CD4-positive, alpha-beta T cell treated with Interleukin-17A for 1 hour (primary cell): ENCODE data around the gene EVI5L.

Experiments
- DNase-seq: peaks from one replicate; pipeline ENCODE4 v3.0.0-alpha.2; 2020

Gene EVI5L

GRCh38 chr19:7861619-7862412 lies 31.8 kb downstream of the EVI5L start:
- no peak for DNase-seq

- DNase-seq = peak; percentile 81
Observed at GRCh38 chr19:7862413-7862951, 32.5 kb downstream of the EVI5L start.

- peak; percentile 7 for DNase-seq
Observed at GRCh38 chr19:7863157-7863970, 33.3 kb downstream of the EVI5L start.

- no peak for DNase-seq
Observed at GRCh38 chr19:7863971-7864689, 34.1 kb downstream of the EVI5L start.

- DNase-seq = no peak
Observed at GRCh38 chr19:7864690-7865074, 34.7 kb downstream of the EVI5L start.

GRCh38 chr19:7865262-7865911 lies 35.4 kb downstream of the EVI5L start:
- DNase-seq = peak; percentile 31

- DNase-seq = no peak
Observed at GRCh38 chr19:7866399-7867091, 36.5 kb downstream of the EVI5L start.

GRCh38 chr19:7867092-7867844 lies 37.2 kb downstream of the EVI5L start:
- no peak for DNase-seq

- no peak for DNase-seq
Observed at GRCh38 chr19:7868326-7868670, 38.3 kb downstream of the EVI5L start.

- peak; percentile 86 for DNase-seq
Observed at GRCh38 chr19:7868671-7869452, 38.8 kb downstream of the EVI5L start.

GRCh38 chr19:7869453-7869909 lies 39.5 kb downstream of the EVI5L start:
- peak; percentile 86 for DNase-seq

GRCh38 chr19:7869910-7870511 lies 40.0 kb downstream of the EVI5L start:
- peak; percentile 72 for DNase-seq

GRCh38 chr19:7870571-7871436 lies 40.8 kb downstream of the EVI5L start:
- peak; percentile 61 for DNase-seq

GRCh38 chr19:7871437-7872305 lies 41.7 kb downstream of the EVI5L start:
- peak; percentile 90 for DNase-seq

GRCh38 chr19:7872306-7873204 lies 42.5 kb downstream of the EVI5L start:
- DNase-seq = no peak

GRCh38 chr19:7873304-7874075 lies 43.5 kb downstream of the EVI5L start:
- DNase-seq = no peak
